GM19240 (cell line): ENCODE results near the gene GIMAP8.

ENCODE experiments used
- DNase-seq: peaks from one replicate; pipeline ENCODE4 v3.0.0; 2011; ENCODE audit warnings: low spot score; ENCODE audit not compliant: insufficient read length

Gene GIMAP8

GRCh38 chr7:150450491-150451001 lies at the start of gene GIMAP8:
Gene GIMAP8, plus strand, starts transcription at chr7:150450630. Its CDS starts 16,069 bp downstream, at chr7:150466699.
- no peak for DNase-seq

GRCh38 chr7:150400788-150401423 lies 49.5 kb upstream of the GIMAP8 start:
- DNase-seq, result no peak

- DNase-seq, result no peak
Measured at GRCh38 chr7:150401424-150401790, 49.0 kb upstream of the GIMAP8 start.

- DNase-seq, result no peak
Measured at GRCh38 chr7:150401861-150402631, 48.4 kb upstream of the GIMAP8 start.

- no peak for DNase-seq
Measured at GRCh38 chr7:150402671-150403321, 47.6 kb upstream of the GIMAP8 start.

- no peak for DNase-seq
Measured at GRCh38 chr7:150403376-150404171, 46.9 kb upstream of the GIMAP8 start.

- no peak for DNase-seq
Measured at GRCh38 chr7:150404172-150404804, 46.1 kb upstream of the GIMAP8 start.

- DNase-seq, result peak; percentile 83
Measured at GRCh38 chr7:150404805-150405583, 45.4 kb upstream of the GIMAP8 start.

GRCh38 chr7:150405584-150406311 lies 44.7 kb upstream of the GIMAP8 start:
- DNase-seq, result no peak

- no peak for DNase-seq
Measured at GRCh38 chr7:150406312-150406566, 44.2 kb upstream of the GIMAP8 start.

GRCh38 chr7:150406567-150407421 lies 43.6 kb upstream of the GIMAP8 start:
- peak; percentile 58 for DNase-seq

GRCh38 chr7:150407588-150408392 lies 42.6 kb upstream of the GIMAP8 start:
- no peak for DNase-seq

- no peak for DNase-seq
Measured at GRCh38 chr7:150408393-150409299, 41.8 kb upstream of the GIMAP8 start.

- no peak for DNase-seq
Measured at GRCh38 chr7:150409300-150410030, 41.0 kb upstream of the GIMAP8 start.

- no peak for DNase-seq
Measured at GRCh38 chr7:150410131-150410530, 40.3 kb upstream of the GIMAP8 start.

GRCh38 chr7:150410680-150411346 lies 39.6 kb upstream of the GIMAP8 start:
- DNase-seq, result no peak
